Smooth muscle cell of the brain vasculature (primary cell): ENCODE measurements around the gene DUSP16.

Source experiments
- DNase-seq: peaks from one replicate; pipeline ENCODE4 v3.0.0-alpha.2; 2012; ENCODE audit warnings: low read depth, low spot score

Gene DUSP16

GRCh38 chr12:12442548-12443071, 120.1 kb downstream of the DUSP16 start:
- DNase-seq, result peak; percentile 26

- DNase-seq, result no peak
These were observed 120.7 kb downstream of the DUSP16 start for GRCh38 chr12:12441843-12442461.

GRCh38 chr12:12441429-12441807, 121.2 kb downstream of the DUSP16 start:
- no peak for DNase-seq

GRCh38 chr12:12440784-12441428, 121.8 kb downstream of the DUSP16 start:
- no peak for DNase-seq

GRCh38 chr12:12439636-12440035, 123.0 kb downstream of the DUSP16 start:
- DNase-seq, result no peak

- no peak for DNase-seq
These were observed 125.8 kb downstream of the DUSP16 start for GRCh38 chr12:12436831-12437345.

- no peak for DNase-seq
These were observed 129.4 kb downstream of the DUSP16 start for GRCh38 chr12:12433203-12433731.

GRCh38 chr12:12432364-12432763, 130.3 kb downstream of the DUSP16 start:
- peak; percentile 74 for DNase-seq

- no peak for DNase-seq
These were observed 133.6 kb downstream of the DUSP16 start for GRCh38 chr12:12428961-12429657.

GRCh38 chr12:12428047-12428446, 134.6 kb downstream of the DUSP16 start:
- DNase-seq, result no peak

- no peak for DNase-seq
These were observed 135.1 kb downstream of the DUSP16 start for GRCh38 chr12:12427568-12427967.

GRCh38 chr12:12425616-12426015, 137.0 kb downstream of the DUSP16 start:
- no peak for DNase-seq

GRCh38 chr12:12425001-12425400, 137.7 kb downstream of the DUSP16 start:
- no peak for DNase-seq
